ENCODE measurements around the gene TSC22D2.

DNA sequence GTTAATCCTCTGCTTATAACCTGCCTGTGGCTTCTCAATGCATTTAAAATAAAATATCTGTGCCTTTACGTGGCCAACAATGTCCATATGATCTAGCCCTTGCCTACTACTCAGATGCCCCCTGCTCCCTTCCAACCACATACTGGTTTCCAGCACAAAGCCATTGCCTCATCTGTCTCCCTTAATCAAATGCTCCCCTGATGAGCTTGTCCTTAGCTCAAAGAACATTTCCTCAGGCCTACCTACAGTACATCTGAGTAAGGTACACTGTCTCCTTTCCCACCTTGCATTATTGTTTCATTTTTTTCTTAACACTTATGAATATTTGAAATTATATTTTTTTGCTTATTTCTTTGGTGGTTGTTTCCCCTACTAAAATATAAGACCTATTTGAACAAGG lies 5.9 kb upstream of the TSC22D2 start:
- TF ChIP-seq EZH2phosphoT487 (IDR thresholded peaks at IDR 0.05; ENCODE audit: borderline replicate concordance, low read length) (no peak), CTCF (IDR thresholded peaks at IDR 0.05; ENCODE audit: low read depth, low read length, poor library complexity, severe bottlenecking) (no peak)

All from DOHH2 (cell line).